Measurements from ENCODE around the gene RGS3. TPM values are rescaled to one million over a fixed set of nuclear protein-coding genes. Genes with fewer than 3 reads are reported as not detected.

RGS3 gene
- polyA plus RNA-seq, 3 donors: 41.4 to 49.8 (median 45.1) TPM

Other genes with a start within 250 kb of the RGS3 start
- gene FKBP15, start 242.4 kb upstream of the RGS3 start, polyA plus RNA-seq (ENCODE audit: insufficient read length in 3 of 3): 10 to 100 TPM; 28.4 to 33.4 (median 30.2) TPM
- gene SLC31A1, start 242.2 kb upstream of the RGS3 start, polyA plus RNA-seq (ENCODE audit: insufficient read length in 3 of 3): 10 to 100 TPM; 25.0 to 29.0 (median 25.2) TPM
- 10 to 100 TPM; 34.3 to 46.4 (median 42.0) TPM for gene CDC26, start 188.2 kb upstream of the RGS3 start, polyA plus RNA-seq (ENCODE audit: insufficient read length in 3 of 3)
- gene PRPF4, start 188.1 kb upstream of the RGS3 start, polyA plus RNA-seq (ENCODE audit: insufficient read length in 3 of 3): 10 to 100 TPM; 36.7 to 43.4 (median 37.7) TPM
- 10 to 100 TPM in 1 of 3 donors, 1 to 10 TPM in 2; 4.6 to 10.7 (median 6.0) TPM for gene RNF183, start 160.4 kb upstream of the RGS3 start, polyA plus RNA-seq (ENCODE audit: insufficient read length in 3 of 3)
- gene WDR31, start 123.5 kb upstream of the RGS3 start, polyA plus RNA-seq (ENCODE audit: insufficient read length in 3 of 3): 1 to 10 TPM; 6.5 to 7.9 (median 7.7) TPM
- 1 to 10 TPM; 8.0 to 9.9 (median 8.8) TPM for gene BSPRY, start 114.2 kb upstream of the RGS3 start, polyA plus RNA-seq (ENCODE audit: insufficient read length in 3 of 3)
- gene HDHD3, start 86.7 kb upstream of the RGS3 start, polyA plus RNA-seq (ENCODE audit: insufficient read length in 3 of 3): 10 to 100 TPM; 27.1 to 51.5 (median 38.3) TPM
- 10 to 100 TPM; 37.2 to 46.1 (median 41.7) TPM for gene ALAD, start 62.4 kb upstream of the RGS3 start, polyA plus RNA-seq (ENCODE audit: insufficient read length in 3 of 3)
- 10 to 100 TPM; 58.7 to 72.4 (median 66.4) TPM for gene POLE3, start 53.1 kb upstream of the RGS3 start, polyA plus RNA-seq (ENCODE audit: insufficient read length in 3 of 3)
- 1 to 10 TPM in 1 of 3 donors, under 1 TPM in 2; 0.73 to 1.1 (median 0.82) TPM for gene C9orf43, start 53.0 kb upstream of the RGS3 start, polyA plus RNA-seq (ENCODE audit: insufficient read length in 3 of 3)